CD4-positive, alpha-beta T cell treated with Interleukin-21 for 1 hour (primary cell): Measurements from ENCODE around the gene CFAP20DC.
"Not testable (repeated sequence)": the region's sequence is repeated elsewhere in the genome, so short reads cannot be mapped to it uniquely, and the experiment has no call there.

Source experiments
- DNase-seq: peaks from one replicate; pipeline ENCODE4 v3.0.0-alpha.2; 2020

CFAP20DC gene

DNA sequence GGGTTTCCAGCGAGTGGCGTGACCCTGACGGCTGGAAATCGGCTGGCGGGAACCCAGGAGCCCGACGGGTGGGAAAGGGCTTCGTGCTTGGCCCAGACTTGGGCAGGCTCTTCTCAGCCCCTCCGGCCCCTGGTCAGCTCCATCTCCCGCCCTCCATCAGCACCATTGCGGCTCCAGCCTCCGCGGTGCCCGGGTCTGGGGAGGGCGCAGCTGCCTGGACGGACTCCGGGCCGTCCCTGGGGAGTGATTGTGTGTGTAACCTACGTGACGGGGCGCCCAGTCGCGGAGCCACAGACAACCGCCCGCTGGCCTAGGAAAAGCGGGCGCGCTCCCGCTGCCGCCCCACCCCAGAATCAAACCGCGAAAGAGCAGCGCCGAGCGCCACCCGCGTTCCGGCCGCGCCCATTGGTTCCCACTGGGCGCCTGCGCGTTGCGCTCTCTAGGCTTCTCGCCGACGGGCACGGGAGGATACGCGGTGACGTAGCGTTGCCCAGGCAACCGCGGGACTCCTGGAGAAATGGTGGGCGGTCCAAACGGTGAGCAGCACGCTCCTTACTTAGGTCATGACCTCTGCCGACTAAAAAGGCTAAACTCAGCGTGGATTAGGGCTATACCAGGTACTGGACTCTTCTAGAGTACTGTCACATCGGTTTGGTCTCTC, at the start of gene CFAP20DC:
CFAP20DC (minus strand) TSS at position 355 of the 661 bp plus-strand sequence. CDS start 394 bp downstream, outside the sequence.
- DNase-seq: peak; percentile 91

DNA sequence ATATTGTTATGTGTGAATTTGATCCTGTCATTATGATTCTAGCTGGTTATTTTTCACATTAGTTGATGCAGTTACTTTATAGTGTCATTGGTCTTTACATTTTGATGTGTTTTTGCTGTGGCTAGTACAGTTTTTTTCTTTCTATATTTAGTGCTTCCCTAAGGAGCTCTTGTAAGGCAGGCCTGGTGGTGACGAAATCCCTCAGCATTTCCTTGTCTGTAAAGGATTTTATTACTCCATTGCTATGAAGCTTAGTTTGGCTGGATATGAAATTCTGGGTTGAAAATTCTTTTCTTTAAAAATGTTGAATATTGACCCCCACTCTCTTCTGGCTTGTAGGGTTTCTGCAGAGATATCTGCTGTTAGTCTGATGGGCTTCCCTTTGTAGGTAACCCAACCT, 48.7 kb upstream of the CFAP20DC start:
- not testable (repeated sequence) for DNase-seq

DNA sequence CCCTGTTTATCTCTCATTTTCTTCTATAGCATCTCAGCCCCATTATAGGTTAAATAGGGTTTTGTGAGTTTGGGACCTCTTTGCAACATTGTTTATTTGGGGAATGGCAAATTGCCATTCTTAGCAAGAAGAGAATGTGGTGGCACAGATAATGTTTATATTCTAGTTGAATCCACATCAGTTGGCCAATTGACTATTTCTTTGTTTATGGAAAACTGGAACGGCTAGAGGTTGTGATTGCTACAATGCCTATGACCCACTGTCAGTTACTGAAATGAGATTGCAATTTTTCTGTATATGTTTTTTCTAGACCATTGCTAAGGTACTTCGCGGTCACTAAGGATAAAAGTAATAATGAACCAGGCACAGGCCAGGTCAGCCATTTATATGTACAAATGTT, 44.6 kb upstream of the CFAP20DC start:
- DNase-seq: no peak

DNA sequence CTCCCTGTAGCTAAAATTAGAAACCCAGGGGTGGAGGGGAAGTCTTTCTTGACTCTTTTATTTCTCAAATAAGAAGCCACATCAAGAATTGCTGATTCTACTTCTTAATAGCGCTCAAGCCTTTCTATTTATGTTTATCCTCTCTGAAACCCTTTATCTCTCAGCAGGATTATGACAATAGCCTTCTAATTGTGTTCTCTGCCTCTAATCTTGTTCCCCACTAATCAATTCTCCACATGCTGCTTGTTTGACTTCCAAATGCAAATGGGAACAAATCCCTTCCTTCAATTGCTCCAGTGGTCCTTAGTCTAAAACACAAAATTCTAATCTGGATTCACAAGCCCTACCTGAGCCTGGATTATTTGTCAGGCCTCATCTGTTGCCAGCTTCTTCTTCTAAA, 43.7 kb upstream of the CFAP20DC start:
- no peak for DNase-seq

DNA sequence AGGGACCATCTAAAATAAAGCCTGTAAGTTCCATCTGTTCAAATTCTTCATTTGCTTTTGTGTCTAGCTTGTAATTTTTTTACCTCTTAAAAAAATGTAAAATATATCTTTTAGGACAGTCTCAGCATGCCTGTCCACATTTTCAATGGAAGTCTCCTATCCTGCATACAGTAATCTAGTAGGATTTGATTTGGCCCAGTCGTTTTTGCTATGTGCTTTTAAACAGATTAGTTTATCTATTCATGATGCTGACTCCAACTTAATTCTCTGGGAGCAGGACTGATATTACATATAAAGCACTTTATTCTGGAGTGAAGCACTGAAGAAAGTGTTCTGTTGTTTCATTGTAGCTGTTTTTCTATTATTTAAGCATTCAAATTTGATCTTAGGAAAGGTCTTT, 38.9 kb upstream of the CFAP20DC start:
- DNase-seq: no peak

DNA sequence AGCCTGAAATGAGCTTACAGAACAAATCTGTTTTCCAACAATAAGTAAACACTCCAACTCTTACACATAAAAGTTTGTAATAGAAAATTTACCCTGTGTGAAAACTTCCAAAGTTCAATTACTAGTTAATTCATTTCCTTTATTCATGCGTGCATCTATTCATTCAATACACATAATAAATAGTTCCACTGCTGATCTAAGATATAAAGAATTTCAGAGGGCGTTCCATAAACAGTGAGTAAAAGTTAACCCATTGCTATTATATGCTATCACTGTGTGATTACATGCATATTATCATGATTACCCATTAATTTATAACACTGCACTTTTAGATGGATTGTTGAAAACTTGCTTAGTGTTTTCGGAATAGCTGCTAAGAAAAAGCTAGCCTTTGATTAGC, 36.2 kb upstream of the CFAP20DC start:
- no peak for DNase-seq

DNA sequence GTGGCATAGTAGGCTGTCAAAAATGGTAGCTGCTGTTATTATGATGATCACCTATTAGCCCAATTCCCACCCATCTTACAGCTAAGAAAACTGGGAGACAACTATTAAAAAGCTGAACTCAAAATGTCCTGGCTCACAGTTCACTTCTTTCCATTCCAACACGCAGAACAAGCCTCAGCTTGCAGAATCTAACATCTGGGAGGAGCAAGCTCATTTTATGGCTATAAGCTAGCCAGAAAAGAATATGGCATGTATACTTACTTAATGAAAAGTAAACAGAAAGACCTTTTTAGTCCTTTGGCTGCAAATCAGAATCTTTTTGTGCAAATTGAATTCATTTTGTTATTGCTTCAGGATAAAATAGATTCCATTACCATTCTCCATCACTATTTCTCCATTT, 34.8 kb upstream of the CFAP20DC start:
- DNase-seq: no peak

GRCh38 chr3:59082106-59082505, 32.3 kb upstream of the CFAP20DC start:
- DNase-seq: no peak

- DNase-seq: no peak
Measured at GRCh38 chr3:59081071-59081470, 31.2 kb upstream of the CFAP20DC start.

DNA sequence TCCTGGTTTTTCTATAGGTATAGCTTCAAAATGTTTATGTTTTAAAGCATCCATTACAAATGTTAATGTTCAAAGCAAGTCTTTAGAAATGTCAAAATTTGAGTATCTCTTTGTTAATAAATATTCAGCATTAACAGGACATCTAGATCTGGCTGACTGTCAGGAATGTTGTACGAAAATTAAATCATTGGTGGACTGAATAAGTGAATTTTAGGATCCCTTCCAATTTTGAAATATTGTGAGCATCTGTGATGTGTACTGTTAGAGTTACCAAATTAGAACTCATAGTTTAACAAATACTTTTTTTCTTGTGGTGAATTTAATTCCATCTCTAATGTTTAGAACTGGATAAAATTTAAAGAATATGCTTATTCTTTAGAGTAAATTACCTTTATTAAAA, 30.1 kb upstream of the CFAP20DC start:
- DNase-seq: no peak

GRCh38 chr3:59074764-59075163, 24.9 kb upstream of the CFAP20DC start:
- DNase-seq: no peak

DNA sequence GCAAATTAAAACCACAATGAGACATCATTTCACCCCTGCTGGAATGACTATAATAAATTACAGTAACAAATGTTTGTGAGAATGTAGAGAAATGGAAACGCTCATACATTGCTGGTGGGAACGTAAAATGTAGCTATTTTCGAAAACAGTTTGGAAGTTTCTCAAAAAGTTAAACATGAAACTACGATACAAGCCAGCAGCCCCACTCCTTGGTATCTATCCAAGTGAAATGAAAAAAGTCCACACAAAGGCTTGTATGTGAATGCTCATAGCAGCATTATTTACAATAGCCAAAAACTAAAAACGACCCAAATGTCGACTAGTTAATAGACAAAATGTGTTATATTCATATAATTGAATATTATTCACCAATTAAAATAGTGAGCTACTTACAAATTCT, 22.9 kb upstream of the CFAP20DC start:
- no peak for DNase-seq

- DNase-seq: no peak
Measured at GRCh38 chr3:59069838-59070237, 20.0 kb upstream of the CFAP20DC start.

- no peak for DNase-seq
Measured at GRCh38 chr3:59065240-59065639, 15.4 kb upstream of the CFAP20DC start.

- DNase-seq: no peak
Measured at GRCh38 chr3:59064728-59065127, 14.9 kb upstream of the CFAP20DC start.

DNA sequence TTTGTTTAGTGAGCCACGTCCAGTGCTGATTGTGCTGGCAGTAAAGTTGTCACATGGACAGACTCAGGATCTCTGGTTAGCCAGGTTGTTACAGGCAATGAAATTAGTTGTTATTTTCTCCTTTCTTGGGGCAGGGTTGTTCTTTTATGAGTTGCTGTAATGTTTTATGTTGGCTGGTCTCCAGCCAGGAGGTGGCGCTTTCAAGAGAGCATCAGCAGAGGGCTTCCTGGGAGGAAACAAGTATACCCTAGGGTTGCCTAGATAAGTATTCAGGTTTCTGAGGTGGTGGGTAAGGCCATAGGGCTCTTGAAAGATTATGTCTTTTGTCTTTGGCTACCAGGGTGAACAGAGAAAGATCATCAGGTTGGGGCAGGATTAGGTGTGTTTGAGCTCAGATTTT, 14.5 kb upstream of the CFAP20DC start:
- no peak for DNase-seq

- DNase-seq: no peak
Measured at GRCh38 chr3:59056706-59057105, 6.9 kb upstream of the CFAP20DC start.

DNA sequence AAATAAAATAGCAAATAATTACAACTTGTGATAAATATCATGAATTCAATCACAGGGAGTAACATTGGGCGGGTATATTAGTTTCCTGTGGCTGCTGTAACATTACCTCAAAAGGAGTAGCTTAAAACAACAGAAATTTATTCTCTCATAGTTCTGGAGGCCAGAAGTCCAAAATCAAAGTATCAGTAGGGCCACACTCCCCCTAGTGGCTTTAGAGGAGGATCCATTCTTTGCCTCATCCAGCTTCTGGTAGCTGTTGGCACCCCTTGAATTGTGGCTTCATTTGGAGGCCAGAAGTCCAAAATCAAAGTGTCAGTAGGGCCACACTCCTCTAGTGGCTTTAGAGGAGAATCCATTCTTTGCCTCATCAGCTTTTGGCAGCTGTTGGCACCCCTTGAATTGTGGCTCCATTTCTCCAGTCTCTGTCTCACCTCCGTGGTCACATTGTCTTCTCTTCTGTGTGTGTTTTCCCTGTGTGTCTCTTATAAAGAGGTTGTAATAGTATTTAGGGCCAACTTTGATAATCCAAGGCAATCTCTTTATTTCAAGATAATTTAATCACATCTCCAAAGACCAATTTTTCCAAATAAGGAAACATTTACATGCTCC, 3.1 kb upstream of the CFAP20DC start:
- peak; percentile 30 for DNase-seq

DNA sequence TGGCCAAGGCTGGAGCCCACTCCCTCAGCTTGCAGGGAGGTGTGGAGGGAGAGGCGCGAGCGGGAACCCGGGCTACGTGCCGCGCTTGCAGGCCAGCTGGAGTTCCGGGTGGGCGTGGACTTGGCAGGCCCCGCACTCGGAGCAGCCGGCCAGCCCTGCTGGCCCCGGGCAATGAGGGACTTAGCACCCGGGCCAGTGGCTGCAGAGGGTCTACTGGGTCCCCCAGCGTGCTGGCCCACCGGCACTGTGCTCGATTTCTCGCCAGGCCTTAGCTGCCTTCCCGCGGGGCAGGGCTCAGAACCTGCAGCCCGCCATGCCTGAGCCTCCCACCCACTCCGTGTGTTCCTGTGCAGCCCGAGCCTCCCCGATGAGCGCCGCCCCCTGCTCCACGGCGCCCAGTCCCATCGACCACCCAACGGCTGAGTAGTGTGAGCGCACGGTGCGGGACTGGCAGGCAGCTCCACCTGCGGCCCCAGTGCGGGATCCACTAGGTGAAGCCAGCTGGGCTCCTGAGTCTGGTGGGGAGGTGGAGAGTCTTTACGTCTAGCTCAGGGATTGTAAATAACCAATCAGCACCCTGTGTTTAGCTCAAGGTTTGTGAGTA, 1.1 kb upstream of the CFAP20DC start:
- not testable (repeated sequence) for DNase-seq

DNA sequence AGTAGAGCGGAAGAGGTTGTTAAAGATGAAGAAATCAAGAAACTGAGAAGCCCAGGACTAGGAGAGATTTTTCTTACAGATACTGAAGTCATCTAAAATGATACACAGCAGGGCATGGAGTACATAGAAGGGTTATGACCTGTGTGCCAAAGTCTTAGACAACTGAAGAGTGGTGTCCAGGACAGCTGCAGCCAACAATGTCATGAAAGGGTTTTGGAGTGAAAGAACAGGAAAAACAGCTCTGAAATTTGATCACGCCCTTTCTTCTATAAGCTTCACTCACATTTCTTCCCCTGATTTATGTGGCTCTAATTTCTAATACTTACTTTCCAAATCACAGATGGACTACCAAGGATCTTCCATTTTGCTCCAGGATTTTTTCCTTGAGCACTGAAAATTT, 3.0 kb downstream of the CFAP20DC start:
- DNase-seq: no peak

DNA sequence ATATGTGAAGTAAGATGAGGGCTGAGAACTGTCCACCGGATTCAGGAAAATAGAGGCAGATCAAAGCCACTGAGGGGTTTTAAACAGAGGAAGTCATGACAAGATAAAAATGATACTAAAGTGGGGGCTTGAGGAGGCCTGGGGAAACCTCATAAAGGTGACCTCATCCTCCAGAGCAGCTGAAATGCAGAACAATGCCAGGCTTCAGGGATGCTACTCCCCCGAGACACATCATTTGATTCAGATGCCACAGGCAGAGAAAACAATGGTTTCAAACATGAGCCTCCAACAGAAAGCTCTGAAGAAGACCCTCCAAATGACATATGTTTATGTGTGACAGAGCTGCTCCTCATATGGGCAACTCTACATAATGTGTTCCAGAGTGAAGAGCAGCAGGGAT, 6.4 kb downstream of the CFAP20DC start:
- DNase-seq: no peak

- DNase-seq: no peak
Measured at GRCh38 chr3:59040902-59041301, 8.9 kb downstream of the CFAP20DC start.

DNA sequence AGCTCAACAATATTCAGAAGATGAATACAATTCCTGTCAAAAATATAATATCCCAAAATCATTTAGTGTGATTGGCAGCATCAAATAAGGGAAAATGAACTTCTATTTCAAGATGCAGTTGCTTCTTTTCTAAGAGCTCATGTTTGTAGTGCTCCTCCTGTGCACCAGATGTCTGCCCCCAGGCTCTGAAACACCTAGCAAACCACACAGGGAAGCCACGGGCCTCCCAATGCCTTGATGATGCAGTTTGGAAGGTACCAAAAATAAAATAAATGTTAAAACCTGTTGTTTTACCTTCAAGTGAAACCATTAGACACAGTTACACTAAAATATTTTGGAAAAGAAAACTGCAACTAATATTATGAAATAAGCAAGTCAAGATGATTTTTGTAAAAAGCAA, 22.2 kb downstream of the CFAP20DC start:
- DNase-seq: no peak

DNA sequence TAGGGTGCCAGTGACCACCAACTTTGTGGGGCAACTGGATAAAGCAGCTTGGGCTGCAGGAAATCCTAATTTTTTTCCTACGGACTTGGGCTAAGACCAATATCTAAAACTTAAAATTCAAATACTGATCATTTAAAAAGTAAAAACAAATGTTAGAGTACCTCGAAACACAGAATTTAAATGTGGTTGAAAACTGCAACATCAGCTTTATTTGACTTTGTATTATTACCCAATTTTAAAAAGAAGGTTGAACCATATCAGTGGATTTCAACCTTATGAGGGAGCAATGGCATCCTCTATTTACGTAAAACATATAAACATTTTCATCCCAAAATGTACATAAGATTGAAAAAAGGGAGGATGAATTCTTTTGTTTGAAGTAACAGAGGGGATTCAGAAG, 26.2 kb downstream of the CFAP20DC start:
- DNase-seq: no peak

DNA sequence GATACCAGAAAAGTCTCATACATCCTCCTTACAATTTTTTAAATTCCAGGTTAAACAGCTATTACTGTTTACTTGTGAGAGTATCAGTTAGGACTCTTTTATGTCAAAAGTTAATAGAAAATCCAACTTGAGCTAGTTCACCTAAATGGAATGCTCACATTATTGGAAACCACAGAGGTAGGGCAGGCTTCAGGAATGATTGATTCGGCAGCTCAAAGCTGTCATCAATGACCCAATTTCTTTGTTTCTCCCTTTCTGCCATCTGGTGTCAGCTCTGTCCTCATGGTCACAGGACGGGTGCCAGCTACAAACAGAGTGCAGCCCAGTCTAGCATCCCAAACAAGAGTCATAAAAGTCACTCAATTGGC, 32.2 kb downstream of the CFAP20DC start:
- DNase-seq: no peak
